IPS DF 19.7 (cell line): ENCODE results near the gene MGRN1.

Experiments
- DNase-seq: peaks from one replicate; pipeline ENCODE4 v3.0.0-alpha.2; 2013; ENCODE audit warnings: low read depth, low spot score

Gene MGRN1

DNA sequence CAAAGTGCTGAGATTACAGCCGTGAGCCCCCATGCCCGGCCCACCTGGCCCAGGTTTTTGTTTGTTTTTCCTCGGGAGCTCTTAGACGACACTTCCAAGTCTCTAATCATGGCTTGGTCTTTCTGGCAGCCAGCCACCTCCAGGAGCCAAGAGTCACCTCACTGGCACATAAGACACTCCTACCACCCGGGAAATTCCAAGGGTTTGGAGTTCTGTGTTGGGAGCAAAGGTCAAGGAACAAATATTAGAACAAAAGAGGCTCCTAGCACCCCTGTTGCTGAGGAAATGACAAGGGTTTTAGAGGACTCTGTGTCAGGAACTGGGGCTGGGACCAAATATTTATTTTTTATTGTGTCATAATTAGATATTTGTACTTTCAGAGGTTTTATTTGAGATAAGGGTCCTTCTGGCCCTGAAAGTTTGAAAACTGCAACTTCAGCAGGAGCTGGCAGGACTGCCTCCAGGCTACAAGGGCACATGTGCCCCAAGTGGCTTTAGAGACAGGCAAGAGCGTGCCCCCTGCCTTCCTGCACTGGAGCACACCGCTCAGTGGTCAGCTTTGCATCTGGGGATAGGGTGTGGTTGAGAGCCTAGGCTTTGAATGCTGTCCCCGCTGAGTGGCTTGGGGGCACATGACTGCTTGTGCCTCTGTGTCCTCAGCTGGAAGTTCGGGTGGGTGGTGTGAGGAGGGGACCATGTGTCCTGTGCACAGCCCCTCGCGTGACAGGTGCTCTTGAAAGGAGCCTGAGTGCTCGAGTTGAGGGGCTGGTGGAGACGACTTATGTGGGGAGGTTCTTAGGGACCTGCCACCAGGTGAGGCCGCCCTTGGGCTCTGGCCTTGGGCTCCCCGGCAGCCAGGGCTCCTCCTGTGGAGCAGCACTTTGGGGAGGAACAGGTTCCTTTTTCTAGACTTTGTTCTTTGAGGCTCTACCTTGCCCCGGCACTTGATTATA is 29.7 kb downstream of the MGRN1 start:
- DNase-seq: no peak

- no peak for DNase-seq
Observed at GRCh38 chr16:4654964-4655590, 30.5 kb downstream of the MGRN1 start.

- no peak for DNase-seq
Observed at GRCh38 chr16:4655801-4656200, 31.2 kb downstream of the MGRN1 start.

DNA sequence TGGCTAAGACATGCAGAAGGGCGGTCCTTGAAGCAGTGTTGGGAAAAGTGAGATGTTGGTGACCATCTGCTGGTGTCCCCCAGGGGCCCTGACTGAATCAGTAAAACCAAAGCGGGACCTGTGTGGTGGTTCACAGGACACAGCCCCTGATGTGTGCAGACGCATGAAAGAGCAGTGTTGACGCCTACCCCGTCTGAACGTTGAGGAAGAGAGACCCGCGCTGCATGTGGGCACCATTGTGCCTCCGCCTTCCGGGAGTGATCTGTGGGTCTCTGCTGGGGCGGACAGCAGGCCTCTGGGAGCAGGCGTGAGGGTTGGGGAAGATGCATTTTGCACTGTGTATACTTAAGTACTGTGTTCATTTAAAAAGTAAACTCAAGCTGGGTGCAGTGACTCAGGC is 31.6 kb downstream of the MGRN1 start:
- no peak for DNase-seq

DNA sequence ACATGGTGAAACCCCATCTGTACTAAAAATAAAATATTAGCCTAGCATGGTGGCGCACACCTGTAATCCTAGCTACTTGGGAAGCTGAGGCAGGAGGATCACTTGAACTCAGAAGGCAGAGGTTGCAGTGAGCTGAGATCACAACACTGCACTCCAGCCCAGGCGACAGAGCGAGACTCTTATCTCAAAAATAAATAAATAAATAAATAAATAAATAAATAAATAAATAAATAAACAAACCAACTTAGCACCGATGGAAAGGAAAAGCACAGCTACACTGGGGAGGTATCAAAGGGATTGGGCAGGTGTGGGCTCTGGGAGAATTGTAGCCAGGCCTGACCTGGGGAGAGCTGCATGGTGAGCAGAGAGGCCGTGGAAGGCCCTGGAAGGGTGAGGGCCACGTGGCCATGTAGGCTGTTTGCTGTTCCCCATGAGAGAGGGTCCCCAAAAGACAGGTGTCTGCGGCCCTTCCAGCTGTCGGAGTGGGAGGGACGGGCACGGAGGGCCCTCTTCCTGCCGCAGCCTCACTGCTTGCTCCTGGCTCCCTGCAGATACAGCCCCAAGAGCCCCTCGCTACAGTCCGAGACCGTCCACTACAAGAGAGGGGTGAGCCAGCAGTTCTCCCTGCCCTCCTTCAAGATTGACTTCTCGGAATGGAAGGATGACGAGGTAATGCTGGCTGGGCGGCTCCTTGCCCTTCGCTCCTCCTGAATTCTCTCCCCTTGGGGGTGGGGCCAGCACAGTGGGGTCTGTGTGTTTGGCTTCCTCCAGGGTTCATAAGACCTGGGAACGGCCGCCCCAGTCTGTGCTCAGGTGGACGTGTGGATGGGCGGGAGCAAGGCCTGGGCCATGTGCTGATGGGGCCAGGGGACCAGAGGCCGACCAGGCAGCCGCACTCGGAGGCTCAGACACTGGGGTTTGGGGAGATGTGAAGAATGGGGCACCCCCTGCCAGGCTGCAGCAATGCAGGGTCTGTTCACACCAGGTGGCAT is 32.4 kb downstream of the MGRN1 start:
- DNase-seq: no peak

GRCh38 chr16:4659363-4660353 is 35.0 kb downstream of the MGRN1 start:
- DNase-seq: no peak

DNA sequence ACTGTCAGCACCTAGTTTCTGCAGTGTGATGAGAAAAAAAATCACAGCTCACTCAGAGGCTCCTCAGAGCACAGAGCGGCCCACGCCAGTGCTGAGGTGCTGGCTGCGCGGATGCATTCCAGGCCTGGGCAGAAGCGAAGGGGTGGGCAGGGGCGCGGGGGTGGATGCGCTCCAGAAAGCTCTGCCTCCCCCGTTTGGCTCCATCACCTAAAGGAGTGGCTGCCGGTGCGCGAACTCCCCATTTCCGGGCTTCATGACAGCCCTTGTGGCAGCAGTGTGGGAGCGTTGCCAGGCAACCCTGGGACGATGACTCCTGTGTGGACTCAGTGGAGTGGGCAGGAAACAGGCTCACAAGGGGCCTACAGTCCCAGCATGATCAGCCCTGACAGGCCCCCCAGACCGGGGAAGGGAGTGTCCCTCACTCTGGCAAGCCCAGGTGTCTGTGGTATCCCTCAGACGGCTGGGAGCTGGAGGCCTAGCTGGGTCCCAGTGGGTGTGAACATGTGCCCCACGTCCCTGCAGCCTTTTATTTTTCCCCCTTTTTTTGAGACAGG is 35.9 kb downstream of the MGRN1 start:
- DNase-seq: no peak

DNA sequence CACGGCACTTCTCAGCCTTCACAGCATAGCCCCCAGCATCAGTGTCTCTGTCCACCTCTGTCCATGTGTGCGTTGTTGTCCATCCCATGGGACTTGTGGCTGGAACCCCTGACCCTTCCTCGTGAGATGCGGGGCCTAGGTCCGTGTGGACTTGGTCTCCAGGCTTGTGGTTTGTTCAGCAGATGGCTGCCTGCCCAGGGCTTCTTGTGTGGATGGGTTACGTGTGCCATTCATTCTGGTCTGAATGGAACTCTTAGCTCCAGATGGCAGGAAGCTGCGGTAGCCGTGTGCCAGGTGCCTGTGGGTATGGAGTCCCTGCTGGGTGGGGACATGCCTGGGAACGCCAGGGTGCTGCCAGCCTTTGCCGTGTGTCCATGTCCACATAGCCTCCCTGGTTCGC is 37.0 kb downstream of the MGRN1 start:
- no peak for DNase-seq

DNA sequence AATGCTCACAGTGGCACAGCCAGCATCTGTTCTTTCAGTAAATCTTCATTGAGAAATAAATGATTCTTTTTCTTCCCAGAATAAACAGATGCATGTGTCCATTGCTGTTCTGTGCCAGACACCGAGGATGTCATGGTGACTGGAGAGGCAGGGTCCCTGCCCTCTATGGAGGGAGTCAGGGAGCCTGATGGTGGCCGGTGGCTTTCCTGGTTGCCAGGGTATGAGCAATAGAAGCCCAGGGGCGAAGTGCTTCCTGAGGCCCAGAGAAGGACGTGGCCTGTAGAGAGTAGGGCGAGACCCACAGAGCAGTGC is 38.8 kb downstream of the MGRN1 start:
- no peak for DNase-seq

- no peak for DNase-seq
Observed at GRCh38 chr16:4663777-4664465, 39.3 kb downstream of the MGRN1 start.

- DNase-seq: no peak
Observed at GRCh38 chr16:4664538-4665418, 40.2 kb downstream of the MGRN1 start.

DNA sequence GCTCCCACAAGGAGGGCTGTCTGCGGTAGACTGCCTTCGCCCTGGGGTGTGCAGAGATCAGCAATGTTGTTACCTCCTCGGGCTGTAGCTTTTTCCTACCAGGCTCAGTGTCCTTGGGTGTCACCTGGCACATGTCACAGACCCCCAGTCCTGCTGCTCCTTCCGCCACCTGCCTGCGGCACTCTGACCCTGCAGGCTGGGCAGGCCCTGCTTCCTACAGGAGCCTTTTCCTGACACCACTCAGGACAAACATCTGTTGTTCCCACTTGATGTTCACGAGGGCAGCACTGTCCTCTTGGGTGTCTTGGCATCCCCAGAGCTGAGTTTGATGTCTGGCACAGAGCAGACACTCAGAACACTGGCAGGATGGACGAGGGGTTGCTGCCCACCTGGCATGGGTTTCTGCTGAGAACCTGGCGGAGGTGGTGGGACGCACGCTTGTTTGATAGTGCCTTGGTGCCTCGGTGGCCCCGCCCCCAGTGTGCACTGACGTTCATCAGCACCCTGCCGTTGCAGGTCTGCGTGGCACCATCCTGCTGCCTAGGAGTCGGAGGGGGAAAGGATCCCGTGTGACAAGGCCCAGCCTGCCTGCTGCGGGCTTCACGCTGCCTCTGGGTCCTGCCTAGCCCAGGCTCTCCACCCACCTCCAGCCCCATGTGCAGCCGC is 42.0 kb downstream of the MGRN1 start:
- no peak for DNase-seq

DNA sequence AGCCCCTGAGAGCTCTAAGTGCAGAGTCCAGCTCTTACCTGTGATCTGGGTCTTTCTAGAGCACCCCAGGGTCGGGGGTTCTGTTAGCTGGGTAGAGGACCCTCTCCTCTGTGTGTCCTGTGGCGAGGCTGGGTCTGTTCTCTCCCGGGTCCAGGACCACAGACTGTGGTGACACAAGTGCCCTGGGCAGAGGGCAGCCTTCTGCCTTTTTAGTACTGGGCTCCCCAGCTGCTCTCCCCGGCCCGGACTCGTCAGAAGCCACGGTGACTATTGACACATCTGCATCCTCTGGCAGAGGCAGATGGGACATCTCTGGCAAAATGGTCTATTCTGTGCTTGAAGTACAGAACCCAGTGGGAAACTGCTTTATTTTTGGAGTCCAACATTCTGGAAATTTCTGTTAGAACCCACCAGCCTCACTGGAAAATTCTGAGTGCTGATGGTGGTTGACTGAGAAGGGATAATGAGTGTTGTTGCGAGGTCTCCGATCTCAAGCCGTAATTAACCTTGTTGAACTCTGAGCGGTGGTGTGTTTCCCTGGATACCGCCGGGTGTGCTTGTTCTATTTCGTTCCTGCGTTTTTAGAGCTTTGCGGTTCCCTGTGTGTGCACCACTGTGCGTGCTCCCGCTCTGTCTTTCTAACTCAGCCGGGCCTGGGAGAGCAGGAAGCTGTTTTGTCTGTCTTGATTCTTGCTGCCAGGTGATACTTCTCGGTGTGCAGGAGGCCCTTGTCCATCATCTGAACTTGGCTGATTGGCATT is 42.8 kb downstream of the MGRN1 start:
- DNase-seq: no peak

DNA sequence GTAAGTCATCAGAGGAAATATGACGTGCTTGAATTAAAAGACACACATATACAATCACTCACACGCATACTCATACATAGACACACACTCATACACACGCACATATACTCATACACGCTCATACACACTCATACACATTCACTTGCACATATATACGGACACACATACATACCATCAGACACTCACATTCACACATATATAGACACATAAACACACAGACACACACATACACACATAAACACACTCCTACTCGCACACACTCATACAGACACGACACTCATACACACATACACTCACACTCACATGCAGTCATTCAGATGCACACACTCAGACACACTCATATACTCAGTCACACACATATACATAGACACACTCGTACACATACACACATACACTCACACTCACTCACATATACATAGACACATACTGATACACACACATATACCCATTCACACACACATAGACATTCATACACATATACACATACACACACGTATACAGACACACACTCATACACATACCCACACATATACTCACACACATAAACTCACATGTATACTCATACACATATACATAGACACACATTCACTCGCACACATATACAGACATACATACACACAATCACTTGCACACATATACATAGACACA is 43.8 kb downstream of the MGRN1 start:
- no peak for DNase-seq

GRCh38 chr16:4673387-4674046 is 48.9 kb downstream of the MGRN1 start:
- DNase-seq: no peak

DNA sequence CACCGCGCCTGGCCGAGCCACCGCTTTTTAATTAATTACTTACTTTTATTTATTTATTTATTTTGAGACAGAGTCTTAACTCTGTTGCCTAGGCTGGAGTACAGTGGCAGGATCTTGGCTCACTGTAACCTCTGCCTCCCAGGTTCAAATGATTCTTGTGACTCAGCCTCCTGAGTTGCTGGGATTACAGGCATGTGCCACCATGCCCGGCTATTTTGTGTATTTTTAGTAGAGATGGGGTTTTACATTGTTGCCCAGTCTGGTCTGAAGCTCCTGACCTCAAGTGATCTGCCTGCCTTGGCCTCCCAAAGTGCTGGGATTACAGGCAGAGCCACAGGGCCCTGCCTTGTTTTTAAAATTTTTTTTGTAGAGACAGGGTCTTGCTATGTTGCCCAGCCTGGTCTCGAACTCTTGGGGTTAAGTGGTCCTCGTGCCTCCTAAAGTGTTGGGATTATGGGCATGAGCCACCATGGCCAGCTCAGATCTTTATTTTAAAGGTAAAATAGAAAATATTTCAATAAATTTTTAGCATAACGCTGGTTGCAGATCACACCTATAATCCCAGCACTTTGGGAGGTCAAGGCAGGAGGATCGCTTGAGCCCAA is 50.4 kb downstream of the MGRN1 start:
- DNase-seq: no peak
